Neural crest cell (in vitro differentiated cells): Measurements from ENCODE around the gene TMEM255B. TPM values are rescaled to one million over a fixed set of nuclear protein-coding genes. Genes with fewer than 3 reads are reported as not detected.

Experiments
- DNase-seq: peaks from one replicate; pipeline ENCODE4 v3.0.0; 2021; ENCODE audit warnings: low read depth, mixed read lengths, low spot score
- H3K27ac Mint-ChIP-seq: one replicate; pipeline ENCODE4 v1.8.0; 2021; ENCODE audit warnings: mild to moderate bottlenecking, mixed read lengths; ENCODE audit not compliant: unreplicated experiment
- H3K27me3 Mint-ChIP-seq: 2 replicates; pipeline ENCODE4 v1.8.0; 2021; ENCODE audit warnings: low read depth, mild to moderate bottlenecking, mixed read lengths
- H3K36me3 Mint-ChIP-seq: 2 replicates; pipeline ENCODE4 v1.8.0; 2021; ENCODE audit warnings: low read depth, mild to moderate bottlenecking, mixed read lengths
- H3K4me1 Mint-ChIP-seq: 2 replicates; pipeline ENCODE4 v1.8.0; 2021; ENCODE audit warnings: mixed read lengths
- H3K4me3 Mint-ChIP-seq: one replicate; pipeline ENCODE4 v1.8.0; 2021; ENCODE audit warnings: mild to moderate bottlenecking, mixed read lengths
- H3K9me3 Mint-ChIP-seq: 2 replicates; pipeline ENCODE4 v1.8.0; 2021; ENCODE audit warnings: mixed read lengths
- CTCF ChIP-seq: fragments of 200-600 bp; sonication (generic); conservative IDR thresholded peaks from 2 replicates; pipeline ENCODE4 v1.5.0; 2021; ENCODE audit warnings: antibody characterized with exemption, mild to moderate bottlenecking
- total RNA-seq: library from RNA; stranded (reverse); gene quantifications from 2 replicates; pipeline ENCODE4 v1.2.1, GENCODE V29; 2021

TMEM255B gene
- total RNA-seq, 1 donor from 2014 or later, result 2.4 TPM

GRCh38 chr13:113796211-113796963 is 37.4 kb downstream of the TMEM255B start:
- Mint-ChIP-seq H3K4me3 (no peak overlapping the region), H3K4me1 (no peaks in the 10 kb centered on the region), H3K36me3 (no peaks in the 10 kb centered on the region), H3K27me3 (no peaks in the 10 kb centered on the region), H3K27ac (no peak overlapping the region), H3K9me3 (no peaks in the 10 kb centered on the region)
- TF ChIP-seq CTCF, result no peak
- no peak for DNase-seq

DNA sequence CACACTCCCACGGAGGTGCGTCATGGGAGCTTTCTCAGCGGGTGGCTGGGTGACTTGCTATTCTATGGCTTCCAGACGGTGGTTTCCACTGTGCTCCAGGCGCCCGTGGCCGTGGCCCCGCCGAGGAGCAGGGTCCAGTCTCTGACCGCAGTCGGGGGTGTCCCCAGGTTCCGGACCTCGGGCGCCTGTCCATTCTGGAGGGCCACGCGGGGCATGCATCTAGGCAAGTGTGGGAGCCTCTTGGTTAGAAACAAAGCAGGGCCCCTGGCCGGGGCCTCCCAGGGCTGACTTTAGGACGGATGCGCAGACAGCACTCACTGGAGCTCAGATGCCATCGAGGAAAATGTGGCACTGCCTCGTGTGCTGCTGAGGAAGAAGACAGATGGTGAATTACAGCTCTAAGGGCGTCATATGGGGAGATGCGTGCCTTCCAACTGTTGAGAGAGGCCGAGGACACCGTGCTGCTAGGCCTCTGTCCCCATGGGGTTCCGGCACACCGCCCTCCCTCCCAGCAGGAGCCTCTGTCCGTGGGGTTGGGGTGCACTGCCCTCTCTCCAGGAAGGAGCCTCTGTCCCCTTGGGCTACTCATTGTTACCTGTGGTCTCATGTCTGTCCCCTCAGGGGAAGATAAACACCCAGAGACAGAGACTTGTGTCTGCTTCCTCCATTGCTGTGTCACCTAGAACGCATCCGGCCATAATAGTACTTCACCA is 38.1 kb downstream of the TMEM255B start:
- H3K4me3 Mint-ChIP-seq, result no peak overlapping the region
- H3K36me3 Mint-ChIP-seq, result no peaks in the 10 kb centered on the region
- TF ChIP-seq CTCF, result no peak
- H3K4me1 Mint-ChIP-seq, result peaks cover 3% of the 10 kb centered on the region
- no peaks in the 10 kb centered on the region for H3K9me3 Mint-ChIP-seq
- H3K27me3 Mint-ChIP-seq, result no peaks in the 10 kb centered on the region
- DNase-seq, result no peak
- no peak overlapping the region for H3K27ac Mint-ChIP-seq

DNA sequence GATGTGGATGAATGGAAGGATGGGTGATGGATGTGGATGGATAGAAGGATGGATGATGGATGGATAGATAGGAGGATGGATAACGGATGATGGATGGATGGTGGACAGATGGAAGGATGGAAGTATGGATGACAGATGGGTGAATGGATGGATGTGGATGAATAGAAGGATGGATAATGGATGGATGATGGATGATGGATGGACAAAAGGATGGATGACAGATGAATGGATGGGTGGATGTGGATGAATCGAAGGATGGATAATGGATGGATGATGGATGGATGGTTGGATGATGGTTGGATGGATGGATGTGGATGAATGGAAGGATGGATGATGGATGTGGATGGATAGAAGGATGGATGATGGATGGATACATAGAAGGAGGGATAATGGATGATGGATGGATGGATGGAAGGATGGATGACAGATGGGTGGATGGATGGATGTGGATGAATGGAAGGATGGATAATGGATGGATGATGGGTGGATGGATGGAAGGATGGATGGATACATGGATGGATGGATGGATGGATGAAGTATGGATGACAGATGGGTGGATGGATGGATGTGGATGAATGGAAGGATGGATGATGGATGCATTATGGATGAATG is 39.3 kb downstream of the TMEM255B start:
- Mint-ChIP-seq H3K27ac (no peak overlapping the region), H3K27me3 (no peaks in the 10 kb centered on the region), H3K36me3 (no peaks in the 10 kb centered on the region), H3K4me1 (peaks cover 6% of the 10 kb centered on the region), H3K4me3 (no peak overlapping the region), H3K9me3 (no peaks in the 10 kb centered on the region)
- no peak for DNase-seq
- TF ChIP-seq CTCF, result no peak

GRCh38 chr13:113800576-113800926 is 41.5 kb downstream of the TMEM255B start:
- DNase-seq, result no peak
- no peak for TF ChIP-seq CTCF
- H3K36me3 Mint-ChIP-seq, result no peaks in the 10 kb centered on the region
- peaks cover 6% of the 10 kb centered on the region for H3K4me1 Mint-ChIP-seq
- no peaks in the 10 kb centered on the region for H3K9me3 Mint-ChIP-seq
- H3K4me3 Mint-ChIP-seq, result no peak overlapping the region
- H3K27ac Mint-ChIP-seq, result no peak overlapping the region
- H3K27me3 Mint-ChIP-seq, result no peaks in the 10 kb centered on the region

DNA sequence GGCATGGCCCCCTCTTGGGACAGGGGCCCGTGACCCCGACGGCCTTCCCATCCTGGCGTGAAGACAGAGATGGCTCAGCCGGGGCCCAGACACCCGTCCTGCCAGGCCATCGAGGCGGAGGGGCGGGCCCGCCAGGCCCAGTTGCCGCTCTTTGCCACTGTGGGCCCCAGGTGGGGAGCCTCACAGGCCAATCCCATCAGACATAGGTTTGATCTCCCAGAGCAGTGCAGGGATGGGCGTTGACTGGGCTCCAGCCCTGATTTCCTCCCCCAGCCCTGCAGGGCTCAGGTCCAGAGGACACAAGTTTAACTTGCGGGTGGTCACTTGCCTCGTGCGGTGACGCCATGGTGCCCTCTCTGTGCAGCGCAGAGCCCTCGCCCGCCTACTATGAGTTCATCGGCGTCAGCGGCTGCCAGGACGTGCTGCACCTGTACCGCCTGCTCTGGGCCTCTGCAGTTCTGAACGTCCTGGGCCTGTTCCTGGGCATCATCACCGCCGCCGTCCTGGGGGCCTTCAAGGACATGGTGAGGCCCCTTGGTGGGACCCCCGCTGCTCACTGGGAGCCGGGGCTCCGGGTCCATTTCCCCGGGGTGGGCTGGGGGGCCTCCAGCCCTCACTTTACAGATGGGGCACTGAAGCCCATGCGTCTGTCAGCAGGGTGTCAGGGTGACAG is 42.4 kb downstream of the TMEM255B start:
- Mint-ChIP-seq H3K27me3 (no peaks in the 10 kb centered on the region), H3K4me3 (no peak overlapping the region), H3K4me1 (peaks cover 6% of the 10 kb centered on the region), H3K36me3 (no peaks in the 10 kb centered on the region), H3K9me3 (no peaks in the 10 kb centered on the region), H3K27ac (no peak overlapping the region)
- DNase-seq, result no peak
- no peak for TF ChIP-seq CTCF
